ENCODE results near the gene TP53AIP1.

The TP53AIP1 gene

DNA sequence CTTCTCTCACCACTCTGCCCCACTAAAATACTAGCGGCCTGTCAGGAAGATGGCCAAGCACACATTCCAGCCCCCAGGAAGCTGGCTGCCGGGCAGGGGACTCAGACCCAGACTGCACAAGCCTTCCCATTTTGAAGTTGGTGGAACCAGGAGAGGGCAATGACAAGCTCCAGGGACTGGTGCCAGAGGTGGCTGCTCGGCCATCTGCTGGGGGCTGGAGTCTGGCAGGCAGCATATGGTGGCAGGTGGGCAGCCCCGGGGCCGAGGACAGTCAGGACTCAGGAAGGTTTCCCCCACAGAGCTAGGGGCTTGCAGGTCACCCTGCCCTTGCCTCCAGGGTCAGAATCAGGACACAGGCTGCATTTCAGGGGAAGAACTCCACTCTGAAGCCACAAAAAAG lies 28.9 kb downstream of the TP53AIP1 start:
- TF ChIP-seq, protein P1, sequence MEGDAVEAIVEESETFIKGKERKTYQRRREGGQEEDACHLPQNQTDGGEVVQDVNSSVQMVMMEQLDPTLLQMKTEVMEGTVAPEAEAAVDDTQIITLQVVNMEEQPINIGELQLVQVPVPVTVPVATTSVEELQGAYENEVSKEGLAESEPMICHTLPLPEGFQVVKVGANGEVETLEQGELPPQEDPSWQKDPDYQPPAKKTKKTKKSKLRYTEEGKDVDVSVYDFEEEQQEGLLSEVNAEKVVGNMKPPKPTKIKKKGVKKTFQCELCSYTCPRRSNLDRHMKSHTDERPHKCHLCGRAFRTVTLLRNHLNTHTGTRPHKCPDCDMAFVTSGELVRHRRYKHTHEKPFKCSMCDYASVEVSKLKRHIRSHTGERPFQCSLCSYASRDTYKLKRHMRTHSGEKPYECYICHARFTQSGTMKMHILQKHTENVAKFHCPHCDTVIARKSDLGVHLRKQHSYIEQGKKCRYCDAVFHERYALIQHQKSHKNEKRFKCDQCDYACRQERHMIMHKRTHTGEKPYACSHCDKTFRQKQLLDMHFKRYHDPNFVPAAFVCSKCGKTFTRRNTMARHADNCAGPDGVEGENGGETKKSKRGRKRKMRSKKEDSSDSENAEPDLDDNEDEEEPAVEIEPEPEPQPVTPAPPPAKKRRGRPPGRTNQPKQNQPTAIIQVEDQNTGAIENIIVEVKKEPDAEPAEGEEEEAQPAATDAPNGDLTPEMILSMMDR (conservative IDR thresholded peaks at IDR 0.05; ENCODE audit: low read length) = no peak
- H3K4me3 ChIP-seq (ENCODE audit: low read length) = no peak overlapping the region
- no peak for DNase-seq (ENCODE audit: low read depth)

DNA sequence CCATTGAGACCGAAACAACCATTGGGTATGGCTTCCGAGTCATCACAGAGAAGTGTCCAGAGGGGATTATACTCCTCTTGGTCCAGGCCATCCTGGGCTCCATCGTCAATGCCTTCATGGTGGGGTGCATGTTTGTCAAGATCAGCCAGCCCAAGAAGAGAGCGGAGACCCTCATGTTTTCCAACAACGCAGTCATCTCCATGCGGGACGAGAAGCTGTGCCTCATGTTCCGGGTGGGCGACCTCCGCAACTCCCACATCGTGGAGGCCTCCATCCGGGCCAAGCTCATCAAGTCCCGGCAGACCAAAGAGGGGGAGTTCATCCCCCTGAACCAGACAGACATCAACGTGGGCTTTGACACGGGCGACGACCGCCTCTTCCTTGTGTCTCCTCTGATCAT lies 31.0 kb downstream of the TP53AIP1 start:
- DNase-seq (ENCODE audit: low read depth) = no peak
- TF ChIP-seq, protein P1 (conservative IDR thresholded peaks at IDR 0.05; ENCODE audit: low read length) = no peak
- H3K4me3 ChIP-seq (ENCODE audit: low read length) = no peak overlapping the region

- TF ChIP-seq, protein P1 (conservative IDR thresholded peaks at IDR 0.05; ENCODE audit: low read length) = no peak
Measured at GRCh38 chr11:128911239-128911638, 31.4 kb downstream of the TP53AIP1 start.

DNA sequence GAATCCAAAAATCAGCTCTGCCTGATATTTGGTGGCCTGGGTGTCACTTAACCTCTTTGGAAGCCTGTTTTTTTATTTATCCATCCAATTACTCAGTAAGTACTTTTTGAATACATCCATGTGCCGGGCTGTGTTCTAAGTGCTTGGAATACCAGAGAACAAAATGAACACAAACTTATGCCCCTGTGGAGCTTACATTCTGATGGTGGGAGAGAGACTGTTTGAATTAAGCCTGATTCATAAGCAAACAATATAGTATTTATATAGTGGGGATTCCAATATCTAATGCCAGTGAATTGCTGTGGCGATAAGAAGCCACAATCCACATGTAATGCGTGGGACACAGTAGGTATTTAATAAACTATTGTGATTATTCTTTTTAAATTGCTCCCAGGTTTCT lies 32.1 kb downstream of the TP53AIP1 start:
- no peak overlapping the region for H3K4me3 ChIP-seq (ENCODE audit: low read length)
- TF ChIP-seq, protein P1 (conservative IDR thresholded peaks at IDR 0.05; ENCODE audit: low read length) = no peak
- DNase-seq (ENCODE audit: low read depth) = no peak

More at GRCh38 chr11:128911239-128911638, 31.4 kb downstream of the TP53AIP1 start:
- H3K4me3 ChIP-seq (ENCODE audit: low read length) = no peak overlapping the region
- DNase-seq (ENCODE audit: low read depth) = no peak

DNA sequence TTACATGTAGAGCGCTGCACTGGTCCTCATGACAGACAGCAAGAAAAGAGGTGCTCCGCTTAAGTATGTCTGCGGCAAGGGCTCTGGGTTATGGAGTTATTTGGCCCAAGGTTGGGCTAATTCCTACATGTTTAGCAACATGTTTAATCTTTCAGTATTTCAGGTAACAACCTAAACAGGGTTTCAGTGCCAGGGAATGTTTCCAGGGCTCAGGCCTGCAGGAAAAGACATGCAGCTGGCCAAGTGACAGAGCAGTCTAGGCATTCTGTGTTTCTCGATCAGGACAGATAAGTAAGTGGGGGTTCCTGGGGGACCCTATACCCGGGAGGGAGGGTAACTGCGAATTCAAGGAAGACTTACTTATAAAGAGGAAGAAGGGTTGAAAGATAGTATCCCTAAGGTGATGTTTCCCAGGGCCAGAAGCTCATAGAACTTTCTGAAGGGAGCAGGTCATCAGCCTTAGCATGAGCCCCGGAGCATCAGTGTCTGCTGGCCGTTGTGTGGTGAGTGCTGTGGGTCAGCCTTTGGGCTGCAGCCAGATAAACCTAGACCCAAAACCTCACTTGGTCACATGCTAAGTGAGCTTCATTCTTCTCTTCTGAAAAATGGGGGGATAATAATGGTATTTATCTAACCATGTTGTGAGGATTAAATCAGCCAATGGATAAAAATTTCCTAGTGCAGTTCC lies 33.1 kb downstream of the TP53AIP1 start:
- H3K4me3 ChIP-seq (ENCODE audit: low read length) = no peak overlapping the region
- TF ChIP-seq, protein P1 (conservative IDR thresholded peaks at IDR 0.05; ENCODE audit: low read length) = no peak
- DNase-seq (ENCODE audit: low read depth) = no peak

- peak; percentile 66 for DNase-seq (ENCODE audit: low read depth)
- H3K4me3 ChIP-seq (ENCODE audit: low read length) = peak overlapping the region; percentile 41
- TF ChIP-seq, protein P1 (conservative IDR thresholded peaks at IDR 0.05; ENCODE audit: low read length) = no peak
Measured at GRCh38 chr11:128908391-128909246, 34.1 kb downstream of the TP53AIP1 start.
